GM11168 (cell line): ENCODE data around the gene RASA3.

Source experiments
- in situ Hi-C: fragments of 300-500 bp; cut with MboI; formaldehyde crosslinking; loops from one replicate; pipeline ENCODE4 v1.12.0; 2022; ENCODE audit warnings: low sequenced_read_pairs; ENCODE audit not compliant: unreplicated experiment

RASA3 gene

DNA sequence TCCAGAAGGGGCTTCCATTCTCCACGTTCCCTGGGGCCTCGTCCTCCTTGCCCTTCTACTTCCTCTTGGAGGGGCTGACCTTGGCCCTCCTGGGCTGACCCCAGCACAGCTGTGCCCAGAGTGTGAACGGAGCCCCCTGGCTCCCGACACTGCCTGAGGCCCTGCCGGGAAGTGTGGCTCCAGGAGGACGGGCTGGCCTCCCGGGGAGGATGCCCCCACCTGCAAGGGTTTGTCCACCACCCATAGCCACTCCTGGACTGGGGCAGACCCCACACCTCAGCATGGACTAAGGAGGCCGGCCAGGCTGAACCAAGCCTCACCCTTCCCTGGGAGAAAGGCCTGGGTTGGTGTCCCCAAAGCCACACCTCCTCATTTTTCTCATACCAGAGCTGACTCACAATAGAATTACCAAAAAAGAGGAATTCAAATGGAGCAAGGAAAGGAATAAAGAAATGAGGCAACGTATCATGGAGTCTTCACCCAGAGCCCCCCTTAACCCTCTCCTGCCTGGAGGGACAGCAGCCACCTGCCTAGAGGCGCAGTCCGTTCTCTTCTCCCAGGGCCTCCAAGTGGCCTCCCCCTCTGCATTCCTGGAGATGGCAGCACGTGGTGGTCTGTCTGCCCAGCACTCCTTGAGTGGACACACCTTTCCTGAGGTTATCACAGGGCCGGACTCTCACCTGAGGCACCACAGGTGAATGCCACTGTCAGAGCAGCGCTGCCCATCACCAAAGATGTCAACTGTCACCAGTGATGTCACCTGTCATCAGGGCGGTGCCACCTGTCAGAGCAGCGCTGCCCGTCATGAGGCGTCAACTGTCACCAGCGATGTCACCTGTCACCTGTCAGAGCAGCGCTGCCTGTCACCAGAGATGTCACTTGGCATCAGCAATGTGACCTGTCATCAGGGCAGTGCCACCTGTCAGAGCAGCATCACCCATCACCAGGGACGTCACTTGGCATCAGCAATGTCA, 155.4 kb downstream of the RASA3 start:
- in situ Hi-C loops = no loop called here

DNA sequence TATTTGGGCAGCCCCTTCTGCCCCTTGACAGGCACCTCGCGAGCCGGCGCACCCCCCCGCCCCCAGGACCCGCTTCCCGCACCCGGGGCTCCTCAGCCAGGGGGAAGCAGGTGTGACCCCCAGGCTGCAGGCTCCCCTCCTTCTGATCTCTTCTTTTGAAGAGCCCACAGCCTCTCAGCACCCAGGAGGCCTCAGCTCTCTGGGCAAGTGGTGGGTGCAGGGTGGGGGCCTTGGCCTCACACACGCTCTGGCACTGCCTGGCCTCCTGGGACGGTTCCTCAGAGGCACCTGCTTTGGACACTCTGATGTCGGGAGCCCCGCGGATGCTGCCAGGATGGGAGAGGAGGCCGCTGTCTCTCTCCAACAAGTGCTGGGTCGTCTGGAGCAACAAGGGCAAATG, 157.0 kb downstream of the RASA3 start:
- in situ Hi-C loops = no loop called here

DNA sequence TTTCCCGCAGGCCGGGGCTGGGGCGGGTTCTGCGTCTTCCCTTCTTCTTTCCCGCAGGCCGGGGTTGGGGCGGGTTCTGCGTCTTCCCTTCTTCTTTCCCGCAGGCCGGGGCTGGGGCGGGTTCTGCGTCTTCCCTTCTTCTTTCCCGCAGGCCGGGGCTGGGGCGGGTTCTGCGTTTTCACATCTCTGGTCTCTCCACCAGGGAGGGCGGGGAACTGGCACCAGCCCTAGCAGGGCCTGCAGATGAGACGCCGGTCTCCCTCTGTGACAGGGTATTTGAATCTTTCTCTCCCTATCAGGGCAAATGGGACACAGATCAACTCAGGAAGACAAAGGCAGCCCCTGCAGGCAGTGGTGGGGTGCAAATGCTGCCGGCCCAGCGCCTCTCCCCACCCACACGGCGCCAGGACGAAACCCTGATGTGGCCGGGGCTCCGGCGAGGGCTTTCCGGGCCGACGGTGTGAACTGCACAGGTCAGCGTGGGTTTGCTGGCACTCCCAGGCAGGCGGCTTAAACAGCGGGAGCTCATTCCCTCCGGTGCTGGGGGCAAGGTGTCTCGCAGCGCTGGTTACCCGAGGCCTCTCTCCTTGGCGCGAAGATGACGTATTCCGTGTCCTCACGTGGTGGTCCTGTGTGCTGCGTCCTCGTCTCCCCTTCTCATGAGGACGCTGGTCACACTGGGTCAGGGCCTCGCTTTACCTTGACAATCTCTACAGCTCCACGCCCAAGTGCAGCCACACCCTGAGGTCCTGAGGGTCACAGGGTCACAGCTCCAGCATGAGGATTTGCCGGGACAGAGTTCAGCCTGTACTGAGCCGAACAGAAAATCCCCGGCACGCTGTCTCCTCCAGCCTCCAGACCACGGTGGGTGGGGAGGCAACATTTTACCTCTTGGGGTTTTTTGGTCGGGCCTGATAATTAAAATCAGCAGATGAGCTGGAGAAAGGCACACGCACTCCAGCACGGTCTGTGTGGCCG, 157.8 kb downstream of the RASA3 start:
- in situ Hi-C loops = no loop called here

DNA sequence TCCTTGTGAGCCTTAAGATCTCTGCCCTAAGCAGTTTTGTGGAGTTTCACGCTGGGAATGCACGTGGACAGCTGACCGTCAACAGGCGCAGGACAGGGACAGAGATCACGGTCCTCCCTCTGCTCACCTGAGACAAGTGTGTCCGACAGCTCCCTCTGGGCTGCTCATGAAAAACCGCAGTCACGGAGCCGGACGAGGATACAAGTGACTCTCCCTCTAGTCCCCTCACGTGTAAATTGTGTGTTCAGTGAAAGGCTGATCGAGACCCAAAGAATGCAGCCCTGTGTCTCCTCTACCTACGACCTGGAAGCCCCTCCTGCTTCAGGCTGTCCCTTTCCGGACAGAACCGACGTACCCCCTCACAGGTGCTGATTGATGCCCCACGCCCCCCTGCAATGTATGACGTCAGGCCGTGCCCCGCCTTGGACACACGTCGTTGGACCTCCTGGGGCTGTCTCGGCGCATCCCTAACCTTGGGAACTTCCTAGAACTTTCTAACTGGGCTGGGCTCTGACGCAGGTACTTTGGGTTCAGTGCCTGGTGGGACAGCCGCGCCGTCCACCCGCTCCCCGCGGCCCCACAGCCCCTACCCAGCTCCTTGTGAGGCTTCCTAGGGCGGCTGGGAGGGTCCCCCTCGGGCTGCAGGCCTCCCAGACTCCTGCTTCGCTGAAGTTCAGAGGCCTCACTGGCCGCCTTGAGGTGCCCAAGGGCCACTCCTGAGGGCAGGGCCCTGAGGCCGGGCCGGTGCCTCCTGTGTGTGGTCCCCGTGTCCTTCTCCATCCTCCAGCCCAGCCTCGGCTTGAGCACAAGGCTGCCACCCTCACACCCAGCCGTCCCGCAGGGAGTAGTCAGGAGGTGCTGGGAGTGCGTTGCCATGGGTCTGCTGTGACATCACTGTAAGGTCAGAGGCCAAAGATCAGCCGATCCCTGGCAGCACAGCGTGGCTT, 158.9 kb downstream of the RASA3 start, which contains the start of gene C13orf46:
Gene C13orf46, minus strand, starts transcription at position 859 of the 947 bp plus-strand sequence. Its CDS starts 79 bp downstream, at position 780.
- in situ Hi-C loops = no loop called here

DNA sequence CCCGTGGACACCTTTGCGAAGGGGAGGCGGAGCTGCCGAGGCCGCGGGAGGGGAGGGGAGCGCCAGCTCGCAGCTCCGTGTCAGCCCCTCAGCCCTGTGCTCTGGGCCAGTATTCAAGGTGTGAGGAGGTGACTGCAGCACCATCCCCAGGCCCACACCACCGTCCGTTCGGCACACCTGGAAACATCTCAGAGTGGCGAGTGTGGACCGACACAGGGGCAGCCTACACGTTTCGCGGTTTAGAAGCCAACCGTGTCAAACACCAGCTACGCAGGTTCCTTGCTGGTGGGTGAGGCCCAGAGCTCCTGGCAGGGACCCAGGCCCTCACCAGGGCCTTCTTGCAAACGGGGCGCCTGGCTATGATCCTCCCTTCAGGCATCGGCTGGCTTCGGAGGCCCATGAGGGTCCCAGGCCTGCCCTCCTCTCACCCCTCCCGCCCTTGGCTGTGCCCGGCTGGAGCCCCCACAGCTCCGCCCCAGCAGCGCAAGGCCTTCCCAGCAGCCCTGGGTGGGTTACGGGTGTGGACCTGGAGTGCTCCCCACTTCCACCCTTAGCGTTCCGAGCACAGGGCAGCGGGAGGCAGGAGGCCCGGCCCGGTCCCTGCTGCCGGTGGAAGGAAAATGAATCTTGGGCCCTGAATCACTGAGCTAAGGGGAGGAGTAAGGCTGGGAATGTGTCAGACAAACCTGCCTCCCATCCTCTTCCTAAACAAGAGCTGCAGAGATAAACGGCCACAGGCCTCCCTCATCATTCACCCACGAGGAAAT, 159.8 kb downstream of the RASA3 start:
- in situ Hi-C loops = no loop called here

DNA sequence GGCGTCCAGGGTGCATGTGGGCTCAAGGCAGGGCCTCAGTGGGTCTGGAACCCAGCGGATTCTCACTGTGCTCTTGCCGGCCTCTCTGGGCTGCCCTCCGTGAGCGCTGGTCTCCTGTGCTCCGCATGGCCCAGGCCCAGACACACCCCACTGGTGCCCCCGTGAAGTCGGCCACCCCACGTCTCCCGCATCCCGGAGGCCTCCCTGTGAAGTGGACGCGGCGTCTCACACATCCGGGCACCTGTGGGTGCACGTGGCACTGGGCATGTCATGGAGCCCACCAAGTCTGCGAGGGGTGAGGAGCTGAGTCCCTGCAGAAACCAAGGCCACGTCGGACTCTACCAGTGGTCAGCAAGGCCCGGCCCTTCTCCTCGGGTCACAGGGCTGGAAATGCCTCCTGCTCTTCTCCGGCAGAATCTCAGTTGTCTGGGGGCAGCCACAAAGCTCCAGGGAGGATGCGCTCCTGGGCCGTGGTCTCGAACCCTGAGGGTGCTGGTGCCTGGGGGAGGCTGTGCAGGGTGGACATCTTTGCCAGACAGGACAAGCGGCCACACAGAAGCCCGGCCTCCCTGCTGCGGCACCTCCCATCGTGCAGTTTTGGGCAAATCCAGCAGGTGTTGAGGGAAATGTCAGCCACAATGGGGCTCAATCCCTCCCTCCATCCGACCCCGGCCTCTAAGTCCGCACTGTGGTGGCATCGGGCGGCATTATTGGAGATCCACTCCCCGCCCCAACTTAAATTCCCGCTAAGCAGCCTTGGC, 160.8 kb downstream of the RASA3 start:
- in situ Hi-C loops = no loop called here

DNA sequence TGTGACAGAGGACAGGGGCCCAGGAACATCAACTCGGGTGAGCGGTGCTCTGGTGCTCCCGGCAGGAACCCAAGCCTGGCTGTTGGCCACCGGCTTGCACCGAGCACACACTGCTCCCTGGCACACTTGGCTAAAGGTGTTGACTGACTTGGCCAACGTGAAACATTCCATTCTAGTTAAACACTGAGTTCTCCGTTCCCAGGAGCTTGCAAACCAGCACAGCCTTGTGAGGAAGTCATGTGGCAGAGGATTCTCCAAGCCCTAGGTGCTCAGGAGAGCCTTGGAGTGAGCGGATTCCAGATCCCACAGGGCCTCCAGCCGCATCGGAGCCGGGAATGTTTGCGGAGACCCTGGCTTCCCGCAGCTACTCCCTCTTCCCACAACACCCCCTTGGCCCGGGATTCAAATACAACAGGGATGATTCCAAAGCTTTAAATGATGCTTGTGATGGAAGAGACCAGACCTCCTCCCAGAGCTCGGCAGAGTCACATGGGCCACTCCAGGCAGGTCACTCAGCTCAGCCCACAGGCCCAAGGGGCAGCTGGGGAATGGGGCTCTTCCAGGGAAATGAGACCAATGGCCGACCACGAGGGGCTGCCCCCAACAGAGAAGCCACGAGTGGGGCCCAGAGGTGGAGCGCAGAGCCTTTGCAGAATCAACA, 161.5 kb downstream of the RASA3 start:
- in situ Hi-C loops = no loop called here

DNA sequence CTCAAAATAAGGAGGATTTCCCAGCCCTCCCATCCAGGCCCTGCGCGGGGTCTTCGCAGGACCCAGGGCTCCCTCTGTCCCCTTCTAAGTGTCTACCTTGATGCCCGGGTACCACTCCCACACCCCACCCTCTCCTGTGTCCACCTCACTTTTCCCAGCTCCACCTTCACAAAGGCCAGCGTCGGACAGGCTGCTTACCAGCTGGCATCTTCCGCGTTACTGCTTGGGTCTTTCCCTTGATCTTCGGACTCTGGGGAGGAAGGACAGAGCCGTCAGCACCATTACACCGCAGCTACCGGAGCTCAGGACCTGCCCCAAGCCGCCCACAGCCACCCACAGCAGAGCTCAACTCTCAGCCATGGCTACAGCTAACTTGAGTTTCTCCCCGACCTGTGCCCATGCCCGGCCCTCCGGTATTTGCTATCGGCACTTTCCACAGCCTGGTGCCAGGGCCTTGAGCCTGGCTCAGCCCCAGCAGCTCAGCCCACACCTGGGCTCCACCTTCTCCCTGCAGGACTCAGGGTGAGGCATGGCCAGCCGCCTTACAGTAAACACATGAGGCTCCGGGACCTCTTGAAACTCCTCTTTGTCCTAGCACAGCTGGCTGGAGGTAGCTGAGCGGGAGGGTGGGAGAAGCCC, 162.3 kb downstream of the RASA3 start:
- in situ Hi-C loops = no loop called here

DNA sequence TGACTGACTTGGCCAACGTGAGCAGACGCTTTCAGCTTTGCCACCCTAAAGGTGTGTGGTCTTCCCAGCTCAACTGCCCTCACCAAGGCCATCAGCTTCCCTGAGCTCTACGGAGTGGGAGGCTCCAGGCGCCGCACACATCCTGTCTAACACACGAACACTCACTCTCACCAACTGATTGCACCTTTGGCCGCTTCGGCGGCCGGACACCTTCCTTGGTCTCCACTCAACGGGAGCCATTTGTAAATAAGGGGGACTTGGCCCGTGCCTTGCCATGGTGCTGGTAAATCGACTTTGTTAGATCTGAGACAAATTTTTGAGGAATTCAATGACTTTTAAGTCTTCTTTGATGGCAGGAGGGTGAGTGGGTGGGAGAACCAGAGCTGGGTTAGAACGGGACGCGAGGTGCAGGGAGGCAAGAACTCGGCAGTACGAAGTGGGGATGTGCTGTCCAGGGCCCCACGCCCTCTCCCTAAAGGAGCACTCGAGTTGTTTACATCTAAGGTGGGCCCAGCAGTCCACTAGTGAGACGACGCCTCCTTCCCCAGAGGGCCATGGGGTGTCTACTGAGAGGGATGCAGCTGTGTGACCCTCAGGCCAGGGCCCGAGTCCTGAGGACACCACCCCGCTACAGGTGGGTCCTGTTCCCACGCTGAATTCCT, 163.0 kb downstream of the RASA3 start:
- in situ Hi-C loops = no loop called here

DNA sequence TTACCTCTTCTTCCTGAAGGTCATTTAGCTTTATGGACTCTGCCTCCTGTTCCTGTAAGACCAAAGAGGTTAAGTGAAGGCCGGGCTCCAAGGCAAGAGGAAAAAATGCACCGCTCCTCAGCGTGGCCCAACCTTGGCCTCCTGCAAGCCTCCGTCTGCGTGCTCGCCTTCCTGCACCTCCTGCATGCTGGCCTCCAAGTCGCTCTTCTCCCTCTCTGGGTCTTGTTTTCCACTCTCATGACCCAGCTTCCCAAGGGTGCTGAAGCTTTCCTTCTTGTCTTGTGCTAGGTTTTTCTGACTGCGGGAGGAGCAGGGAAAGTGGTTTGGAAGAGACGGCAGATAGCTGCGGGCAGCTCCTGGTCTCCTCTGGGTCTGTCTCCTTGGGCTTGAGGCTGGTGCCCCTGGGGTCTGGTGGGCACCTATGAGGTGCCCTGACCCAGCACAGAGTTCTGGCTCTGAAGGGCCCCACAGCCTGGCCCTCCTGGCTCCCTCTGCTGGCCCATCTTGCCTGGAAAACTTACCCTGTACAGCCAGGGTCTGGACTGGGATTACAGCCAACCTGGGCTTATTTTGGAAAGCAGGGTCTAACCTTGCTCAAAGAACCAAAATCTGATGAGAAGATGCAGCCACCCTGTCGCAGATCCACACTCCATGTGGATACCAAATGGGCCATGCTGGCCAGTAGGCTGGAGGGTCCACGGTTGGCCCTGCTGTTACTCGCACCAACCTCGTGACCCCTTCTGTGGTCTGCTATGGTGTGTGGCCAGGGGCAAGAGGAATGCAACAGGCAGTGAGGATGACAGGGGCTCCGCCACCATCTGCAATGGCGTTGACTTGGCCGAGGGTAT, 163.7 kb downstream of the RASA3 start:
- in situ Hi-C loops = no loop called here

DNA sequence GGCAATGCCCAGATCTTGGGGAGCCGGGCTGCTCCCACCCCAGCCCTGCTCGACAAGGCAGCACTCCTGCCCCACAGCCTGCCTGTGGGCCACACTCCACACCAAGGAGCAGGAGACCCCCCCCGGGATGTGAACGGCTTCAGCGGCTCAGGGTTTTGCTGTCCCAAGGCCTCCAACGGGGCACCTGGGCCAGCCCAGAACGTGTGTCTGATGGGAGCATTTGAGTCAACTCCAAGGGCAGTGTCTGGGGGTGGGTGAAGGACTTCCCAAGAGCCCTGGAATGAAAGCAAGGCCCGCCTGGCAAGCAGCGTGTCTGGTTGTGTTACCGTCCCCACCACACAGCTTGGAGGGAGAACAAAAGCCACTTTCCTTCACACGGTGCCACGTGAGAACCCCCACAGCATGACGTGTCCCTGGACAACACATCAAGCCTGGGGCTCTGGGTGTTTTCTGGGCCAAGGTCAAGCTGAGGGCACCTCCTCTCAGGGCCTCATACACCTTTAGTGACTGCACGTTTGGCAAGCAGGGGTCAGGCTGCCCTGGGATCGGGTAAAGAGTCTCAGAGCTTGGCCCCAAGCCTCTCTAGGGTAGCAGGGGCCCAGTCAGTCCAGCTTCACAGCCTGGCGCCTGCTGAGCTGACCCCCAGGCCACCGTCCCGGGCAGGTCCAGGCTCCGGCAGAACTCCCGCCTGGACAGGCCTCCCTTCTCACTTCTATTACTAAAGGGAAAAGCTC, 164.5 kb downstream of the RASA3 start:
- in situ Hi-C loops = no loop called here

DNA sequence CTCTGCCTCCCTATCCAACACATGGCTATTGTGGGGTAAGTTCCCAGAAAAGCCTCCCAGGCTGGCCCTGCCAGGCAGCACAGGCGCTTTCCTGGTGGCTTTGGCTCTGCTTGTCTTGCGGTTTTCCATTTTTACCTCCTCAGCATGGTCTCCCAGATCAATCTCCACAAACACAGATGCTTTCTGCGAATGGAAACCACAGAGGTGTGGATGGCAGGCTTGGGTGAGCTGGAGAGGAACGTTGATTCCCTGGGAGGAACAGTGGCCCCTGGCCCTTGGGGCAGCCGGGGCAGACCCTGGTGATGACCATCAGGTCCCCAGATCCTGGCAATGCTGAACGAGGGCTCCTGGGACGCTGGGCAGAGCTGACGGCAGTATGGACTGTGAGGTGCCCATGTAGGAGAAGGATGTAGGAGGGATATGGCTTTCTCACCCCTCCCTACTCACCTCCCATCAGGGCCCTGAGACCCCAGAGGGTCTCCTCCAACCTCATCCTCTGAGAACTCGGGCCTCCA, 165.2 kb downstream of the RASA3 start:
- in situ Hi-C loops = no loop called here

DNA sequence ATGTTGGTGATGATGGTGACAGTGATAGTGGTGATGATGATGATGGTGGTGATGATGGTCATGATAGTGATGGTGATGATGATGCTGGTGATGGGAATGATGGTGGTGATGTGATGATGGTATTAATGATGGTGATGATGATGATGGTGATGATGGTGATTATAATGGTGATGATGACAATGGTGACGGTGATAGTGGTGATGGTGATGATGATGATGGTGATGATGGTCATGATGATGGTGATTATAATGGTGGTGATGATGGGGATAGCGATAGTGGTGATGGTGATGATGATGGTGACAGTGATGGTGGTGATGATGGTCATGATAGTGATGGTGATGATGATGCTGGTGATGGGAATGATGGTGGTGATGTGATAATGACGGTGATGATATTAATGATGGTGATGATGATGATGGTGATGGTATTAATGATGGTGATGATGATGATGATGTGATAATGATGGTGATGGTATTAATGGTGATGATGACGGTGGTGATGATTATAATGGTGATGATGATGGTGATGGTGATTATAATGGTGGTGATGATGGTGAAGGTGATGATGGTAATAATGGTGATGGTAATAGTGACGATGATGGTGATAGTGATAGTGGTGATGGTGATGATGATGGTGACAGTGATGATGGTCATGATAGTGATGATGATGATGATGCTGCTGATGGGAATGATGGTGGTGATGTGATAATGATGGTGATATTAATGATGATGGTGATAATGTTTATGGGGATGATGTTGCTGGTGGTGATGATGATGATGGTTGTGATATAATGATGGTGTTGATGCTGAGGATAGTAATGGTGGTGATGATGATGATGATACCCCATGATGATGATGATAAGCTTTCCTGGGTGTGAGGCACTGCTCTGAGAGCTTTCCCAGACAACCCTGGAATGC, 166.2 kb downstream of the RASA3 start:
- in situ Hi-C loops = no loop called here

DNA sequence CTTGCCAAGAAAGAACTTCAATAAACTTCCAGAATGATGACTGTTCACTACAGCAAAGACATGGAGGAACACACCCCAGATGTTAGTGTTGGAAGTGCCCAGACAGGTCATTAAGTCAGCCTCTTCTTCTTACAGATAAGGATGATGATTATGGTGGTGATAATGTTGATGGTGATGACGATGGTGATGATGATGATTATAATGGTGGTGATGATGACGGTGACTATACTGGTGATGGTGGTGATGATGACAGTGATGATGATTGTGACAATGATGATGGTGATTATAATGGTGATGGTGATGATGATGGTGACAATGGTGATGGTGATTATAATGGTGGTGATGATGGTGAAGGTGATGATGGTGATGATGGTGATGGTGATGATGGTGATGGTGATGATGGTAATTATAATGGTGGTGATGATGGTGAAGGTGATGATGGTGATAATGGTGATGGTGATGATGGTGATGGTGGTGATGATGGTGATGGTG, 167.0 kb downstream of the RASA3 start:
- in situ Hi-C loops = no loop called here
